IMR-90 (cell line): ENCODE data around the gene KDM4B.

Experiments
- CEBPB ChIP-seq: IDR thresholded peaks from 2 replicates; pipeline ENCODE4 v1.6.1; 2012; ENCODE audit warnings: low read depth, low read length, improper control_type of control experiment
- FOS ChIP-seq: fragments of 150-350 bp; IDR thresholded peaks from 2 replicates; pipeline ENCODE4 v1.6.1; 2016; ENCODE audit warnings: low read depth, low read length
- MAFK ChIP-seq: IDR thresholded peaks from 2 replicates; pipeline ENCODE4 v1.6.1; 2012; ENCODE audit warnings: low read depth, low read length, improper control_type of control experiment
- MAZ ChIP-seq: IDR thresholded peaks from 2 replicates; pipeline ENCODE4 v1.6.1; 2012; ENCODE audit warnings: low read depth, mild to moderate bottlenecking, low read length, improper control_type of control experiment, moderate library complexity, borderline replicate concordance
- MXI1 ChIP-seq: IDR thresholded peaks from 2 replicates; pipeline ENCODE4 v1.6.1; 2012; ENCODE audit warnings: low read depth, mild to moderate bottlenecking, low read length, moderate library complexity, borderline replicate concordance
- POLR2A ChIP-seq: IDR thresholded peaks from 2 replicates; pipeline ENCODE4 v1.6.1; 2012; ENCODE audit warnings: mild to moderate bottlenecking, low read depth, low read length
- RAD21 ChIP-seq: IDR thresholded peaks from 2 replicates; pipeline ENCODE4 v1.6.1; 2012; ENCODE audit warnings: low read length, improper control_type of control experiment
- RFX5 ChIP-seq: IDR thresholded peaks from 2 replicates; pipeline ENCODE4 v1.8.0; 2012; ENCODE audit warnings: low read depth, mild to moderate bottlenecking, low read length, moderate library complexity
- SMC3 ChIP-seq: fragments of 150-350 bp; IDR thresholded peaks from 2 replicates; pipeline ENCODE4 v1.6.1; 2016; ENCODE audit warnings: low read depth, mild to moderate bottlenecking, antibody characterized with exemption, low read length, moderate library complexity
- TF ChIP-seq, protein P1 (sequence below): fragments of 150-350 bp; IDR thresholded peaks from 2 replicates; pipeline ENCODE4 v1.6.1; 2017; ENCODE audit warnings: mild to moderate bottlenecking, antibody characterized with exemption, low read length, low read depth
- TF ChIP-seq, protein P2 (sequence below): conservative IDR thresholded peaks from 2 replicates; pipeline ENCODE4 v1.5.1; 2012; ENCODE audit warnings: mild to moderate bottlenecking, low read depth, low read length, improper control_type of control experiment
- TF ChIP-seq, protein P3 (sequence below): fragments of 150-350 bp; IDR thresholded peaks from 2 replicates; pipeline ENCODE4 v1.6.1; 2016; ENCODE audit warnings: low read depth, mild to moderate bottlenecking, low read length, moderate library complexity, borderline replicate concordance

DNA sequence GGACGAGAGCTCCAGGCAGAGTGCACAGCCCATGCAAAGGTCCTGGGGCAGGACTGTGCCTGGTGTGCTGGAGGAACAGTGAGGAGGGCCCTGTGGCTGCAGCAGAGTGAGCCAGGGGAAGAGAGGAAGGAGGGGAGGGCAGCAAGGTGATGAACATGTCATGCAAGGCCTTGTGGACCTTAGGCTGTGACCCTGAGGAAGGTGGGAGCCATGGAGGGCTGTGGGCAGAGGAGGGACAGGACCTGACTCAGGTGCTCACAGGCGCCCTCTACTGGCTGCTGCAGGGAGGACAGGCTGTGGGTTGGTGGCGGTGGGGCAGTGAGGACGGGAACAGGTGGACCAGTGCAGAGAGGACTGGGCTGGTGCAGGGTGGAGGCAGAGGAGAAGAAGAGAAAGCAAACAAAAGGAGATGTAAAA, 201.4 kb downstream of the KDM4B start:
- TF ChIP-seq MAZ (no peak), POLR2A (no peak), RAD21 (no peak), SMC3 (no peak), MXI1 (no peak), FOS (no peak), MAFK (no peak), RFX5 (no peak), CEBPB (no peak)
- TF ChIP-seq, protein P1, sequence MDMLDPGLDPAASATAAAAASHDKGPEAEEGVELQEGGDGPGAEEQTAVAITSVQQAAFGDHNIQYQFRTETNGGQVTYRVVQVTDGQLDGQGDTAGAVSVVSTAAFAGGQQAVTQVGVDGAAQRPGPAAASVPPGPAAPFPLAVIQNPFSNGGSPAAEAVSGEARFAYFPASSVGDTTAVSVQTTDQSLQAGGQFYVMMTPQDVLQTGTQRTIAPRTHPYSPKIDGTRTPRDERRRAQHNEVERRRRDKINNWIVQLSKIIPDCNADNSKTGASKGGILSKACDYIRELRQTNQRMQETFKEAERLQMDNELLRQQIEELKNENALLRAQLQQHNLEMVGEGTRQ = no peak
- TF ChIP-seq, protein P2, sequence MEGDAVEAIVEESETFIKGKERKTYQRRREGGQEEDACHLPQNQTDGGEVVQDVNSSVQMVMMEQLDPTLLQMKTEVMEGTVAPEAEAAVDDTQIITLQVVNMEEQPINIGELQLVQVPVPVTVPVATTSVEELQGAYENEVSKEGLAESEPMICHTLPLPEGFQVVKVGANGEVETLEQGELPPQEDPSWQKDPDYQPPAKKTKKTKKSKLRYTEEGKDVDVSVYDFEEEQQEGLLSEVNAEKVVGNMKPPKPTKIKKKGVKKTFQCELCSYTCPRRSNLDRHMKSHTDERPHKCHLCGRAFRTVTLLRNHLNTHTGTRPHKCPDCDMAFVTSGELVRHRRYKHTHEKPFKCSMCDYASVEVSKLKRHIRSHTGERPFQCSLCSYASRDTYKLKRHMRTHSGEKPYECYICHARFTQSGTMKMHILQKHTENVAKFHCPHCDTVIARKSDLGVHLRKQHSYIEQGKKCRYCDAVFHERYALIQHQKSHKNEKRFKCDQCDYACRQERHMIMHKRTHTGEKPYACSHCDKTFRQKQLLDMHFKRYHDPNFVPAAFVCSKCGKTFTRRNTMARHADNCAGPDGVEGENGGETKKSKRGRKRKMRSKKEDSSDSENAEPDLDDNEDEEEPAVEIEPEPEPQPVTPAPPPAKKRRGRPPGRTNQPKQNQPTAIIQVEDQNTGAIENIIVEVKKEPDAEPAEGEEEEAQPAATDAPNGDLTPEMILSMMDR = peak; percentile 33; the same call in 1 of the 2 replicates
- TF ChIP-seq, protein P3, sequence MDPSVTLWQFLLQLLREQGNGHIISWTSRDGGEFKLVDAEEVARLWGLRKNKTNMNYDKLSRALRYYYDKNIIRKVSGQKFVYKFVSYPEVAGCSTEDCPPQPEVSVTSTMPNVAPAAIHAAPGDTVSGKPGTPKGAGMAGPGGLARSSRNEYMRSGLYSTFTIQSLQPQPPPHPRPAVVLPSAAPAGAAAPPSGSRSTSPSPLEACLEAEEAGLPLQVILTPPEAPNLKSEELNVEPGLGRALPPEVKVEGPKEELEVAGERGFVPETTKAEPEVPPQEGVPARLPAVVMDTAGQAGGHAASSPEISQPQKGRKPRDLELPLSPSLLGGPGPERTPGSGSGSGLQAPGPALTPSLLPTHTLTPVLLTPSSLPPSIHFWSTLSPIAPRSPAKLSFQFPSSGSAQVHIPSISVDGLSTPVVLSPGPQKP = no peak
